ENCODE results near the gene KCNC1.

DNA sequence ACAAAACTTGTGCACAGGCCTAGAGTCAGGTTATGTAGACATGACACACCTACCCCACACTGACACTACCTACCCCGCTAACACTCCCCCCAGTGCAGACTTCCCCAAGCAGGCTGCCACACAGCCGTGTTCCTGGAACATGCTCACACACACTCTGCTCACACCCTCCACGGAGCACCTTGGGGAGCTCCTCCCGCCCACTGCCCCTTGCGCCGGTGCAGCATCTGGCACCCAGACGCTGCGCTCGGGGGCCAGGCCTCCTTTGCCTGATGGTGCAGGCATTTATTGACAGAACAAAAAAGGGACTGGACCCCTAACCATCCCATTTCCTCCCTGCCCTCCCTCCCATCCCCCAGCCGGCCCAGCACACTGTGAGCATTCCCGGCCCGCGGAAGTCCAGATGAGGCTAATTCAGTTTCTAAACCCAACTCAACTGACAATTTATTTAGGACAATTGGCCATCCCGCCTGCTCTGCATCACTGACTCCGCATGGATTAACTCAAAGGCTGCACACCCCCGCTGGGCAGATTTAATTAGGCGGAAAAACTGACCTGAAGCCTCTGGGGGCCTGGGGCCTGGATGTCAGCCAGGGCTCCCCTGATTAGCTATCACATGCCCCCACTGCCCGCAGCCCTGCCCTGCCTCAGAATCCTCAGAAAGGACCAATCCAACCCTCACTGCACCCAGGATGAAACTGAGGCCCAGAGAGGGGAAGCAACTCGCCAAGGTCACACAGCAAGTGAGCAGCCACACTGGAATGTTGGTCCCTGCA, 30.1 kb downstream of the KCNC1 start:
- TF ChIP-seq POLR2A (IDR thresholded peaks at IDR 0.05; ENCODE audit: low read depth, low read length), result no peak
- no peak for TF ChIP-seq POLR2AphosphoS5 (IDR thresholded peaks at IDR 0.05; ENCODE audit: low read depth, low read length)
- no peak for TF ChIP-seq PAX5 (IDR thresholded peaks at IDR 0.05; ENCODE audit: insufficient read depth, low read length, severe bottlenecking)
- no peak for TF ChIP-seq TAF1 (IDR thresholded peaks at IDR 0.05; ENCODE audit: low read depth, low read length)
